NT2/D1 (cell line): Measurements from ENCODE around the gene BMERB1.

ENCODE experiments used
- SUZ12 ChIP-seq: IDR thresholded peaks from 2 replicates; pipeline ENCODE4 v1.6.1; 2011; ENCODE audit not compliant: insufficient read length, insufficient read depth; ENCODE audit errors: extremely low read depth
- YY1 ChIP-seq: IDR thresholded peaks from 2 replicates; pipeline ENCODE4 v1.6.1; 2011; ENCODE audit not compliant: insufficient read length, insufficient read depth
- ZNF274 ChIP-seq: IDR thresholded peaks from 2 replicates; pipeline ENCODE4 v1.6.1; 2011; ENCODE audit warnings: mild to moderate bottlenecking, low read depth, low read length

DNA sequence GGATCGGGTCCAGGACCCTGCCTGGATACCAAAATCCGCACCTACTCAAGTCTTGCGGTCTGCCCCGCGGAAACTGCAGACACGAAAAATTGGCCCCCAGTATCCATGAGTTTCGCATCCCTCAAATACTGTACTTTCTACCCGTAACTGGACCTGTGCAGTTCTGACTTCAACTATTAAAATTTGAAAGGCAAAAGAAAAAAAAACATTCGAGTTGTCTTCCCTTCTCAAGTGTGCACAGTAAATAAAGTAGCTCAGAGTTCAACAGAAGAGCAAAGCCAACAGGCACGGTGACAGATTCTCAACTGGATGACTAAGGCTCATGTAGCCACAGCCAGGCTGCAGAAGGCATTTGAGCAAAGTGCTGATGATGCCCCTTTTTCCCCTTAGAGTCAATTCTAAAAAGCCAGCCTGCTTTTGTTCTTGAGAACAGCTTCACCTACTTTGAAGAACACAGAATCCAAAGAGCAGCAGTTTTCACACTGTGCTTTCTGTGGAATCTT lies 176.0 kb downstream of the BMERB1 start:
- TF ChIP-seq SUZ12, result no peak
- TF ChIP-seq YY1, result no peak
- no peak for TF ChIP-seq ZNF274
